HAP-1 (cell line): ENCODE data around the gene BSPH1.

Source experiments
- DNase-seq, 2 experiments: peaks; one replicate each; pipeline ENCODE4 v3.0.0-alpha.2; 2016 to 2020; ENCODE audit warnings: low spot score in 2 of 2
- H3K27me3 ChIP-seq: fragments of 250-450 bp; sonication (Bioruptor Pico); 2 replicates; pipeline ENCODE4 v1.5.1; 2020; ENCODE audit warnings: low read depth, mild to moderate bottlenecking, moderate library complexity
- H3K36me3 ChIP-seq: fragments of 250-450 bp; sonication (Bioruptor Pico); replicated peaks from 2 replicates; pipeline ENCODE4 v1.5.1; 2020; ENCODE audit warnings: mild to moderate bottlenecking
- H3K4me1 ChIP-seq: fragments of 250-450 bp; sonication (Bioruptor Pico); 2 replicates; pipeline ENCODE4 v1.5.1; 2020; ENCODE audit warnings: mild to moderate bottlenecking
- H3K4me3 ChIP-seq: fragments of 250-450 bp; sonication (Bioruptor Pico); 2 replicates; pipeline ENCODE4 v1.5.1; 2020; ENCODE audit warnings: mild to moderate bottlenecking, moderate library complexity
- H3K9me3 ChIP-seq: fragments of 250-450 bp; sonication (Bioruptor Pico); 2 replicates; pipeline ENCODE4 v1.5.1; 2020; ENCODE audit warnings: mild to moderate bottlenecking, moderate library complexity
- in situ Hi-C: fragments of 300-500 bp; cut with MboI; formaldehyde crosslinking; loops from 3 replicates; pipeline ENCODE4 v1.14.3; 2020; ENCODE audit warnings: low sequenced_read_pairs, inconsistent platforms, mixed read lengths

Gene BSPH1, protein sequence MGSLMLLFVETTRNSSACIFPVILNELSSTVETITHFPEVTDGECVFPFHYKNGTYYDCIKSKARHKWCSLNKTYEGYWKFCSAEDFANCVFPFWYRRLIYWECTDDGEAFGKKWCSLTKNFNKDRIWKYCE

DNA sequence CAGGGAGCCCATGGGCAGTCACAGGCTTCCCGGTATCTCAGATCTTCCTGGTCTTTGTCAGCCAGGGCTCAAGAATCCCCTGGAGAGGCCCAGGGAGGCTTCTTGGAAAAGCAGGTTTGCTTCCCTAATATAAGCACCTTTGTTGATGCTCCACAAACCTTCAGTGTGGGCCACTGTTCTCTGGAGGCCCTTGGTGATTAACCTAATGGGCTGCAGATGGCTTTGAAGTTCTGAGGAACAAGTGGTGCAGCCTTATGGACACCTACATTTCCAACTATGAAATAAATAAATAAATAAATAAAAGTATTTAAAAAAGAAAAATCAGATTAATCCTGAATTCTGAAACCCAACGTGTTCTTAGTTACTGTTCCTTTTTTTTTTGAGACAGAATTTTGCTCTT, at the start of gene BSPH1:
Gene BSPH1, minus strand, starts transcription at position 101 of the 400 bp plus-strand sequence. Its CDS starts 89 bp downstream, at position 12.
- no peak within 1 kb of the TSS for H3K4me3 ChIP-seq
- H3K9me3 ChIP-seq = no peaks in the 10 kb centered on the region
- in situ Hi-C loops = no loop called here

DNA sequence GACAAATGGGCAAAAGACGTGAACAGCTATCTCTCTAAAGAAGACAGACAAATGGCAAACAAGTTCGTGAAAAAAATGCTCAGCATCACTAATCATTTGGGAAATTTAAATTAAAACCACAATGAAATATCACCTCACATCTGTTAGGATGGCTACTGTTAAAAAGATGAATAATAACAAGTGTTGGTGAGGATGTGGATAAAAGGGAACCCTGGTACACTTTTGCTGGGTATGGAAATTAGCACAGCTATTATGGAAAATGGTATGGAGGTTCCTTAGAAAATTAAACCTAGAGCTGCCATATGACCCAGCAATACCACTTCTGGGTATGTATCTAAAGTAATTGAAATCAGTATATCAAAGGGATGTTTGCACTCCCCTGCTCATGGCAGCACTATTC, 44.8 kb upstream of the BSPH1 start:
- in situ Hi-C loops = no loop called here
- H3K9me3 ChIP-seq = no peaks in the 10 kb centered on the region
- H3K36me3 ChIP-seq = no peaks in the 10 kb centered on the region
- no peaks in the 10 kb centered on the region for H3K4me1 ChIP-seq
- no peak for DNase-seq
- no peaks in the 10 kb centered on the region for H3K27me3 ChIP-seq
- no peak overlapping the region for H3K4me3 ChIP-seq

More for the DNA sequence above, at the start of gene BSPH1:
- H3K36me3 ChIP-seq = no peaks in the 10 kb centered on the region
- no peak for DNase-seq
- no peaks in the 10 kb centered on the region for H3K4me1 ChIP-seq
- 0 out of 2 replicates have a peak, but pooled peaks cover 5% of the 10 kb centered on the region for H3K27me3 ChIP-seq

DNA sequence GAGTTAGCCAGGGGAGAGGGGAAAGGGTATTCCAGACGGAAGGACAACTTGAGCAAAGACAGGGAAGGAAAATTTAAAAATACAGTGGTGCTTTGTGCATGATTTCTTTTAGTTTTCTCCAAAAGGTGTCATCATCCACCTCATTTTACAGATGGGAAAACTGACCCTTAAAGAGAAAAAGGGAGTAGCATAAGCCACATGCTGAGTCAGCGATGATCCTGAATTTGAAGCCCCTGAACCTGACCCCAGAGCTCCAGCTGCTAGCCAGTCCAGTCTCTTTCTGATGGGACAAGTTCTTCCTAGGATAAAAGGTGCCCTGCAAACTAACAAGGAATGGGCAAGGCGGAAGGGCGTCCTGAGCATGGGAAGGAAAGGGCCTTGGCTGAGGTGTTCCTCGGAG, 41.6 kb upstream of the BSPH1 start:
- H3K27me3 ChIP-seq = no peaks in the 10 kb centered on the region
- H3K4me1 ChIP-seq = no peaks in the 10 kb centered on the region
- H3K36me3 ChIP-seq = no peaks in the 10 kb centered on the region
- in situ Hi-C loops = no loop called here
- H3K9me3 ChIP-seq = no peaks in the 10 kb centered on the region
- DNase-seq = no peak
- no peak overlapping the region for H3K4me3 ChIP-seq

DNA sequence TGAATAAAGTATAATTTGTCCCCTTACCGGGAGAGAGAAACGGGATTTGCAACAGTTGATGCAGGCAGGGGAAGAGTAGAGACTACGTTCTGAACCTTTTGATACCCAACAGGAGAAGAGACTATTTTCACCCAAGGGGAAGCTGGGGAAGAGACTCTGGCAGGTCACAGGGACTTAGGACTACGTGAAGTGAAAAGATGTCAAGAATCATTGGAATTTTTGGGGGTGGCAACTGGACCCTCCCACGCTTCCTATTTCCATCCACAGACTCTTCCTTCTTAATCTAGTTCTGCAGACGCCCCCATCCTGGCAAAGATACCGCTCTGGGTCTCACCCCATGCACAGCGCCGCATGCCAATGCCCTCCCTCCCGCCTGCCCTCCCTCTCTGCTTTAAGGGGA, 38.1 kb upstream of the BSPH1 start:
- no peaks in the 10 kb centered on the region for H3K9me3 ChIP-seq
- no peaks in the 10 kb centered on the region for H3K4me1 ChIP-seq
- H3K36me3 ChIP-seq = no peaks in the 10 kb centered on the region
- no peak overlapping the region for H3K4me3 ChIP-seq
- no peaks in the 10 kb centered on the region for H3K27me3 ChIP-seq
- in situ Hi-C loops = no loop called here
- DNase-seq = no peak

DNA sequence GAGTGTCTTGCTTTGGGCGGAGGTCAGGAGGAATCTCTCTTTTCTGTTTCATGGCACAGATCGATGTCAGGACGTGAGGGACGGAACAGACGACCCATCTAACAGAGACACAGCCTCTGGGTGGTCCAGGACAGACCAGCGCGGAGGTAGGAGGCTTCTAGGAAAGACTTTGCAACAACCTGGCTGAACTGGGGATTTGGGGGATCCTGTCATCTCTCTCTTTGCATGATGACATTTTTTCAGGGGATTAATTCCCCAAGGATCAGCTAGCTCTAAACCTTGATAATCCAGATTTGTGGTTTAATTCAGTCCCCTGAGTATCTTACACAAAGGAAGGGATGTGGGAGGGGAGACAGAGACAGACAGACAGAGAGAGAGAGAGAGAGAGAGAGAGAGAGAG, 37.5 kb upstream of the BSPH1 start:
- no peaks in the 10 kb centered on the region for H3K9me3 ChIP-seq
- H3K4me1 ChIP-seq = no peaks in the 10 kb centered on the region
- H3K27me3 ChIP-seq = no peaks in the 10 kb centered on the region
- no peak for DNase-seq
- no peak overlapping the region for H3K4me3 ChIP-seq
- in situ Hi-C loops = no loop called here
- H3K36me3 ChIP-seq = no peaks in the 10 kb centered on the region

DNA sequence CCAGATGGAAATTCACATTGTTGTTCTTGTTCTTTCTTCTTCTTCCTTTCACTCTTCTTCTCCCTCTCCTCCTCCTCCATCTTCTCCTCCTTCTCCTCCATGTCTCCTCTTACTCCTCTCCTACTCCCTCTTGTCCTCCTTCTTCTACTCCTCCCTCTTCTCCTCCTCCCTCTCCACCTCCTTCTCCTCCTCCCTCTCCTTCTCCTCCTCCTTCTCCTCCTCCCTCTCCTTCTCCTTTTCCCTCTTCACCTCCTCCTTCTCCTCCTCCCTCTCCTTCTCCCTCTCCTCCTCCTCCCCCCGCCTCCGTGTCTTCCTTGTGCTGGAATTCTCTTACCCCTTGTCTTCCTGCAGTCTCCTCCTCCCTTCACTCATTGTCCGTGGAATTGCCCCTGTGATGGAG, 33.5 kb upstream of the BSPH1 start:
- DNase-seq = no peak
- H3K4me3 ChIP-seq = no peak overlapping the region
- H3K27me3 ChIP-seq = no peaks in the 10 kb centered on the region; the same call in 1 of the 2 replicates
- no peaks in the 10 kb centered on the region for H3K36me3 ChIP-seq
- no peaks in the 10 kb centered on the region for H3K9me3 ChIP-seq
- H3K4me1 ChIP-seq = no peaks in the 10 kb centered on the region
- in situ Hi-C loops = no loop called here

DNA sequence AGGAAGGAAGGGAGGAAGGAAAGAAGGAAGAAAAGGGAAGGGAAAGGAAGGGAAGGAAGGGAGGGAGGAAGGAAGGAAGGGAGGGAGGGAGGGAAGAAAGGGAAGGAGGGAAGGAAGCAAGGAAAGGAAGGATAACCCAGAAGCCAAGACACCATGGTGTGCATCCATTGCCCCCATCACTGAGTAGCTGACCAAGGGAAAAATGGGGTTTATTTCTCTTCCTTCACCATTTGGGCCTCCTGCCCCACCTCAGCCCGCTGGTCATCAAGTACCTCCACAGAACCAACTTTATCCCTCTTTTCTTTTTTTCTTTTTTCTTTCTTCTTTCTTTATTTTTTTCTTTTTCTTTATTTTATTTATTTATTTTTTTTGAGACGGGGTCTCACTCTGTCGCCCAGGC, 31.5 kb upstream of the BSPH1 start:
- in situ Hi-C loops = loop anchor here (25.0 kb wide), 1 partner anchor 136 kb away; the partner anchor contains the start of gene SULT2A1
- H3K9me3 ChIP-seq = no peaks in the 10 kb centered on the region
- DNase-seq = no peak

DNA sequence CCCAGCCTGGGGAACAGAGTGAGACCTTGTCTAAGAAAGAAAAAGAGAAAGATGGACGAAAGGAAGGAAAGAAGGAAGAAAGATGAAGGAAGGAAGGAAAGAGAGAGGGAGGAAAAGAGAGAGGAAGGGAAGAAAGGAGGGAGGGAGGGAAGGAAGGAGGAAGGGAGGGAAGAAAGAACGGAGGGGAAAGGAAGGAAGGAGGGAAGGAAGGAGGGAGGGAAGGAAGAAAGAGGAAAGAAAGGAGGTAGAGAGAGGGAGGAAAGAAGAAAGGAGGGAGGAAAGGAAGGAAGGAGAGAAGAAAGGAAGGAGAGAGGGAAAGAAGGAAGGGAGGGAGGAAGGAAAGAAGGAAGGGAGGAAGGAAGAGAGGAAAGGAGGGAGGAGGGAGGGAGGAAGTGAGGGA, 31.0 kb upstream of the BSPH1 start:
- Histone ChIP-seq H3K4me3 (no peak overlapping the region), H3K27me3 (no peaks in the 10 kb centered on the region; the same call in 1 of the 2 replicates), H3K9me3 (no peaks in the 10 kb centered on the region), H3K4me1 (no peaks in the 10 kb centered on the region), H3K36me3 (no peaks in the 10 kb centered on the region)
- in situ Hi-C loops = loop anchor here (25.0 kb wide), 1 partner anchor 136 kb away; the partner anchor contains the start of gene SULT2A1
- no peak for DNase-seq

More for the DNA sequence above, 31.5 kb upstream of the BSPH1 start:
- no peaks in the 10 kb centered on the region; the same call in 1 of the 2 replicates for H3K27me3 ChIP-seq
- H3K4me1 ChIP-seq = no peaks in the 10 kb centered on the region
- no peaks in the 10 kb centered on the region for H3K36me3 ChIP-seq
- no peak overlapping the region for H3K4me3 ChIP-seq

DNA sequence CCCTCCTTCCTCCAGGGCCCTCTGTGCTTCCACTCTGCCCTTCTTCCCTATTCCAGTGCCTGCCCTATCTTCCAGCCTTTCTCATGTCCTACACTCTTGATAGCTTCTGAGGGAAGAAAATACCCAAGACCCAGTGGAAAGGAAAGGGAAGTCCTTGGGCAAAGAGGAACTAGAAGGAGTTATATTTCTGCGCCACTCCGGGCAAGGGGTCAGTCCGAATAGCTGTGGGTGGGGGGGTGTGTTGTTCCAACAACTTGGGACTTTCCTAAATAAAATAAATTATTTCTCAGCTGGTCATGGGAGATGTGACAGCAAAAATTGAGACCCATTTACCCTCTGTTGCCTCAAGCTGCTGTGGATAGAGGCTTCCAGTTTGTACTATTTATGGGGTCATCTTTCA, 28.7 kb upstream of the BSPH1 start:
- Histone ChIP-seq H3K9me3 (no peaks in the 10 kb centered on the region), H3K36me3 (no peaks in the 10 kb centered on the region), H3K4me1 (no peaks in the 10 kb centered on the region), H3K4me3 (no peak overlapping the region), H3K27me3 (no peaks in the 10 kb centered on the region; the same call in 1 of the 2 replicates)
- in situ Hi-C loops = loop anchor here (25.0 kb wide), 1 partner anchor 133 kb away; the partner anchor contains the start of gene SULT2A1
- DNase-seq = no peak

DNA sequence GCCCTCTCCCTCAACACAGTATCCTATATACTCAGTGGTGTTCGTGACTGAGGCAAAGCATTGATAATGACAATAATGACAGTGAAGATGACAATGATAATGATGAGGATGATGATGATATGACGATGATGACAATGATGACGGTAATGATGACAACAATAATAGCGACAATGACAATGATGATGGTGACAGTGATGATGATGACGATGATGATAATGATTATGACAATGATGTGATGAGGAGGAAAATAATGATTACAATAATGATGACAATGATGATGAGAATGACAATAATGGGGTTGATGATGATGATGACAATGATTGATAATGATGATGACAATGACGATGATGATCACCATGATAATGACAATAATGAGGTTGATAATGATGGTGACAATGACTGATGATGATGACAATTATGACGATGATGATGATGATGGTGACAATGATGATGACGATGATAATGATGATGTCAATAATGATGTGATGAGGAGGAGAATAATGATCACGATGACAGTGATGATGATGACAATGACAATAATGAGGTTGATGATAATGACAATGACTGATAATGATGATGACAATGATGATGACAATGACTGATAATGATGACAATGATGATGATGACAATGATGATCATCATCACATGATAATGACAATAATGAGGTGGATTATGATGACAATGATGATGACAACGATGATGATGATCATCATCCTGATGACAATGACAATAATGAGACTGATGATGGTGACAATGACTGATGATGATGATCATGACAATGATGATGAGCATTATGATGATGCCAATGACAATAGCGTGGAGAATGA, 19.2 kb upstream of the BSPH1 start:
- no peaks in the 10 kb centered on the region for H3K27me3 ChIP-seq
- in situ Hi-C loops = loop anchor here (25.0 kb wide), 1 partner anchor 124 kb away; the partner anchor contains the start of gene SULT2A1
- no peak for DNase-seq
- H3K36me3 ChIP-seq = no peaks in the 10 kb centered on the region
- H3K4me3 ChIP-seq = no peak overlapping the region
- H3K9me3 ChIP-seq = no peaks in the 10 kb centered on the region
- H3K4me1 ChIP-seq = no peaks in the 10 kb centered on the region

DNA sequence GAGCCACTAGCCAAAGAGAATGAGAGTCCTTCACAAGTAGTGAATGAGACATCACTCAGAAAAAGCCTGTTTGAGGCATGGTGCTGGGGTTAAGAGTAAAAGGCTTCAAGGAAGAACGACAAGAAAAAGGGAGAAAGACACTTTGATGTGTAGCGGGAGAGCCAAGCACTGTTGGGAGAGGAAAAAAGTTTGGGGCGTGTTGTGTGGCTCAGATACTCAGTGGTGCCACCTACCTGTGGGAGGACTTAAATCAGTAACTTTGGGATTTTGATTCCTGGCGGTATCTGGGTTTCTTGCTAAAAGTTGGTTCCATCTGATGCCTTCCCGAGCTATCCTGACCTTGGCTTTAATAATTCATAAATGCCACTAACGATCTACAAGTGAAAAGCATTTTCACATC, 14.8 kb upstream of the BSPH1 start:
- peak in 1 of 2 experiments; percentile 25 for DNase-seq
- Histone ChIP-seq H3K9me3 (no peaks in the 10 kb centered on the region), H3K4me1 (no peaks in the 10 kb centered on the region), H3K27me3 (no peaks in the 10 kb centered on the region), H3K4me3 (no peak overlapping the region), H3K36me3 (no peaks in the 10 kb centered on the region)
- in situ Hi-C loops = loop anchor here (25.0 kb wide), 1 partner anchor 119 kb away; the partner anchor contains the start of gene SULT2A1

DNA sequence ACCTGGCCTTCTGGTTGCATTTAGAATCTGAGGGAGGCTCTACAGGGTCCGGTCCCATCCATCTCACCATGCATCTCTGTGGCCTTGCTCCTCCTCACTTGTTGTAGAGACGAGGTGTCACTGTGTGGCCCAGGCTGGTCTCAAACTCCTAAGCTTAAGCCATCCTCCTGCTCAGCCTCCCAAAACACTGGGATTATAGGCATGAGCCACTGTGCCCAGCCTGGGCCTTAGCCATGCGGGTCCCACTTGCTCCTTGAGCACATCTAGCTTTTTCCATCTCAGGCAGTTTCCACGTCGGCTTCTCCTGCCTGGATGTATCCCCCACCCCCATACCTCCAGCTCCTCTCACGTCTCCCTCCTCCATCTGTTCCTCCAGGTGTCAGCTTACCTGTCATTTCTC, 12.3 kb upstream of the BSPH1 start:
- no peaks in the 10 kb centered on the region for H3K9me3 ChIP-seq
- no peak overlapping the region for H3K4me3 ChIP-seq
- DNase-seq = no peak
- H3K27me3 ChIP-seq = no peaks in the 10 kb centered on the region
- in situ Hi-C loops = loop anchor here (25.0 kb wide), 1 partner anchor 117 kb away; the partner anchor contains the start of gene SULT2A1
- H3K36me3 ChIP-seq = no peaks in the 10 kb centered on the region
- no peaks in the 10 kb centered on the region for H3K4me1 ChIP-seq

DNA sequence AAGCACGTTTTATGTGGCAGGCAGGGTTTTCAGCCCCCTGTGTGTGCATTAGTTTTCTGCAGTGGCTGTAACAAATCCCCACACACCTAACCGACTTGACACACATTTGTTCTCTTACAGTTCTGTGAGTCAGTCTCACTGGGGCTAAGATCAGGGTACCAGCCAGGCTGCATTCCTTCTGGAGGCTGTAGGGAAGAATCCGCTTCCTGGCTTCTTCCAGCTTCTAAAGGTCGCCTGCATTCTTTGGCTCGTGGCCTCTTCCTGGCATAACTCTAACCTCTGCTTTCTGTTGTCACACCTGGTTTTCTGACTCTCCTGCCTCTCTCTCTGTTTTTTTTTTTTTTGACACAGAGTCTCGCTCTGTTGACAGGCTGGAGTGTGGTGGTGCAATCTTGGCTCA, 8.9 kb upstream of the BSPH1 start:
- no peaks in the 10 kb centered on the region for H3K9me3 ChIP-seq
- H3K4me1 ChIP-seq = no peaks in the 10 kb centered on the region
- in situ Hi-C loops = loop anchor here (25.0 kb wide), 1 partner anchor 114 kb away; the partner anchor contains the start of gene SULT2A1
- no peak for DNase-seq
- H3K27me3 ChIP-seq = no peaks in the 10 kb centered on the region
- no peaks in the 10 kb centered on the region for H3K36me3 ChIP-seq
- no peak overlapping the region for H3K4me3 ChIP-seq

DNA sequence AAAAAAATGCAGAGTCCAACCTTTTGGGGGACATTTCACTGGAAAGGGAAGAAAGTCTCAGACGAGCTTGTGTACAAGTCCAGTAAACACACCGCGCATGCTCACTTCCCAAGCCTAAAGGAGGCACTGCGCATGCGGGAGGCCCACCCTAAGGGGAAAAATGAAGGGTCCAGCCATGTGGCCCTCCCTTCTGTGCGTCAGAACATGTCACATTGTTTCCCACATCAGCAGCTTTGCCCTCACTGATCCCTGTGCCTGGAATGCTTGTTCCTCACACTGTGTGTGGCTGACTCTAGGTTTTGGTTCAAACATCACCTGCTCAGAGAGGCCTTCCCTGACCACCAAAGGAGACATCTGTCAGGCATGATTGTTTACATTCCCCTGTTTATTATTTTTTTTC, 6.8 kb upstream of the BSPH1 start:
- Histone ChIP-seq H3K4me1 (no peaks in the 10 kb centered on the region), H3K4me3 (no peak overlapping the region), H3K9me3 (no peaks in the 10 kb centered on the region), H3K36me3 (no peaks in the 10 kb centered on the region), H3K27me3 (no peaks in the 10 kb centered on the region)
- in situ Hi-C loops = no loop called here
- DNase-seq = no peak
